ENCODE results near the gene ZNF569. TPM values are rescaled to one million over a fixed set of nuclear protein-coding genes. Genes with fewer than 3 reads are reported as not detected.
A peak's percentile ranks its signal among the peaks of the same experiment; 100 is the strongest.

ZNF569 gene
- total and polyA plus RNA-seq, 2 of the 13 experiments (the other 11 are each of a cell fraction or from before 2014, with no cell fraction given), result 1.4 to 5.7 TPM

- TF ChIP-seq HOMEZ (CRISPR knock-in tag; IDR thresholded peaks at IDR 0.05; ENCODE audit: low read depth) (peak; percentile 83; the same call in 1 of the 2 replicates), NCOA2 (CRISPR knock-in tag; IDR thresholded peaks at IDR 0.05) (0 out of 2 replicates have a peak, but pooled peaks have one; percentile 33), ZFYVE20 (CRISPR knock-in tag; IDR thresholded peaks at IDR 0.05; ENCODE audit: borderline replicate concordance, low read depth) (no peak), RFXANK (CRISPR knock-in tag; IDR thresholded peaks at IDR 0.05) (no peak), ZNF703 (CRISPR knock-in tag; IDR thresholded peaks at IDR 0.05; ENCODE audit: borderline replicate concordance) (no peak), GRHL1 (CRISPR knock-in tag; conservative IDR thresholded peaks at IDR 0.05) (no peak), SRSF4 (IDR thresholded peaks at IDR 0.05; ENCODE audit: low read depth, low read length, poor library complexity, severe bottlenecking) (no peak), ZNF234 (CRISPR knock-in tag; conservative IDR thresholded peaks at IDR 0.05) (no peak), ATM (IDR thresholded peaks at IDR 0.05; ENCODE audit: borderline replicate concordance) (no peak), ZKSCAN8 (CRISPR knock-in tag; IDR thresholded peaks at IDR 0.05; ENCODE audit: borderline replicate concordance) (peak; percentile 43; the same call in 1 of the 2 replicates), SNAPC2 (CRISPR knock-in tag; IDR thresholded peaks at IDR 0.05) (no peak), ARID5B (CRISPR knock-in tag; IDR thresholded peaks at IDR 0.05) (peak; percentile 63), KLF15 (CRISPR knock-in tag; IDR thresholded peaks at IDR 0.05; ENCODE audit: borderline replicate concordance) (no peak), ZNF335 (CRISPR knock-in tag; IDR thresholded peaks at IDR 0.05) (peak; percentile 96), ZC3H4 (CRISPR knock-in tag; IDR thresholded peaks at IDR 0.05; ENCODE audit: borderline replicate concordance) (no peak), RERE (CRISPR knock-in tag; IDR thresholded peaks at IDR 0.05; ENCODE audit: low read depth) (no peak)
Observed at GRCh38 chr19:37370880-37371661, 96.2 kb downstream of the ZNF569 start, which contains the start of gene ZNF527 (continued).

Measured in HepG2 (cell line).